Ishikawa (cell line): ENCODE data around the gene CTAGE9.

Experiments used
- CEBPB ChIP-seq: IDR thresholded peaks from 2 replicates; pipeline ENCODE4 v1.6.1; 2012
- CREB1 ChIP-seq: IDR thresholded peaks from 2 replicates; pipeline ENCODE4 v1.6.1; 2012; ENCODE audit warnings: low read depth
- EGR1 ChIP-seq: IDR thresholded peaks from 2 replicates; pipeline ENCODE4 v1.6.1; 2012
- EP300 ChIP-seq: IDR thresholded peaks from 2 replicates; pipeline ENCODE4 v1.6.1; 2012; ENCODE audit warnings: borderline replicate concordance
- FOXM1 ChIP-seq: IDR thresholded peaks from 2 replicates; pipeline ENCODE4 v1.6.1; 2012; ENCODE audit warnings: low read depth, borderline replicate concordance
- MAX ChIP-seq: IDR thresholded peaks from 2 replicates; pipeline ENCODE4 v1.6.1; 2012
- NFIC ChIP-seq: IDR thresholded peaks from 2 replicates; pipeline ENCODE4 v1.6.1; 2012
- RAD21 ChIP-seq: IDR thresholded peaks from 2 replicates; pipeline ENCODE4 v1.6.1; 2012; ENCODE audit warnings: low read depth
- REST ChIP-seq: IDR thresholded peaks from 2 replicates; pipeline ENCODE4 v1.6.1; 2012; ENCODE audit warnings: low read depth, mild to moderate bottlenecking
- TAF1 ChIP-seq: IDR thresholded peaks from 2 replicates; pipeline ENCODE4 v1.6.1; 2012; ENCODE audit warnings: low read depth, mild to moderate bottlenecking
- TCF12 ChIP-seq: IDR thresholded peaks from 2 replicates; pipeline ENCODE4 v1.6.1; 2012; ENCODE audit warnings: low read depth
- TEAD4 ChIP-seq: IDR thresholded peaks from 2 replicates; pipeline ENCODE4 v1.6.1; 2012
- USF1 ChIP-seq: IDR thresholded peaks from 2 replicates; pipeline ENCODE4 v1.6.1; 2012
- YY1 ChIP-seq: IDR thresholded peaks from 2 replicates; pipeline ENCODE4 v1.6.1; 2012; ENCODE audit warnings: low read depth
- ZBTB7A ChIP-seq: IDR thresholded peaks from 2 replicates; pipeline ENCODE4 v1.6.1; 2012; ENCODE audit warnings: low read depth

The CTAGE9 gene

GRCh38 chr6:131692031-131692430 lies 18.8 kb downstream of the CTAGE9 start:
- TF ChIP-seq TAF1 (no peak), CREB1 (no peak), REST (no peak), EGR1 (no peak), YY1 (no peak), EP300 (no peak), FOXM1 (no peak), MAX (no peak), USF1 (no peak), CEBPB (no peak), NFIC (no peak), ZBTB7A (no peak), RAD21 (no peak), TCF12 (no peak), TEAD4 (no peak)

GRCh38 chr6:131688286-131688685 lies 22.5 kb downstream of the CTAGE9 start:
- TF ChIP-seq TCF12, result no peak
- TF ChIP-seq TEAD4, result no peak
- no peak for TF ChIP-seq REST
- TF ChIP-seq MAX, result no peak
- TF ChIP-seq EP300, result no peak
- no peak for TF ChIP-seq ZBTB7A
- no peak for TF ChIP-seq TAF1
- no peak for TF ChIP-seq RAD21
- no peak for TF ChIP-seq NFIC
- TF ChIP-seq YY1, result no peak
- no peak for TF ChIP-seq USF1
- no peak for TF ChIP-seq EGR1

GRCh38 chr6:131687022-131687421 lies 23.8 kb downstream of the CTAGE9 start:
- TF ChIP-seq TCF12, result no peak

GRCh38 chr6:131685266-131685780 lies 25.5 kb downstream of the CTAGE9 start:
- TF ChIP-seq MAX (no peak), TEAD4 (no peak), TAF1 (no peak), USF1 (no peak), CEBPB (no peak), EP300 (no peak), YY1 (no peak), RAD21 (no peak), FOXM1 (no peak), TCF12 (no peak), REST (no peak), CREB1 (no peak), NFIC (no peak), EGR1 (no peak), ZBTB7A (no peak)
